Suprapubic skin (tissue), 4 donors: ENCODE results near the gene XCL2. TPM values are rescaled to one million over a fixed set of nuclear protein-coding genes. Genes with fewer than 3 reads are reported as not detected.
"Not testable (repeated sequence)": the region's sequence is repeated elsewhere in the genome, so short reads cannot be mapped to it uniquely, and the experiment has no call there.

Source experiments
- DNase-seq, 2 donors: peaks; one replicate each; pipeline ENCODE4 v3.0.0-alpha.2; 2019; ENCODE audit warnings: low spot score in 2 of 2
- H3K27ac ChIP-seq: fragments of 200-600 bp; sonication (generic); one replicate; pipeline ENCODE4 v1.5.1; 2019
- H3K27me3 ChIP-seq: fragments of 200-600 bp; sonication (generic); one replicate; pipeline ENCODE4 v1.5.1; 2019
- H3K36me3 ChIP-seq: fragments of 200-600 bp; sonication (generic); one replicate; pipeline ENCODE4 v1.5.1; 2019
- H3K4me1 ChIP-seq: fragments of 200-600 bp; sonication (generic); one replicate; pipeline ENCODE4 v1.5.1; 2019
- H3K4me3 ChIP-seq: fragments of 200-600 bp; sonication (generic); one replicate; pipeline ENCODE4 v1.5.1; 2019; ENCODE audit warnings: mild to moderate bottlenecking
- H3K9me3 ChIP-seq: fragments of 200-600 bp; sonication (generic); one replicate; pipeline ENCODE4 v1.5.1; 2019
- EP300 ChIP-seq: sonication (generic); formaldehyde crosslinking; IDR thresholded peaks from one replicate; pipeline ENCODE4 v1.6.1; 2017; ENCODE audit warnings: antibody characterized with exemption
- POLR2A ChIP-seq, 2 donors: fragments of 450-650 bp; IDR thresholded peaks; one replicate each; pipeline ENCODE4 v1.6.1; 2017; ENCODE audit warnings: antibody characterized with exemption in 2 of 2, mild to moderate bottlenecking in 2 of 2, moderate library complexity in 2 of 2
- POLR2AphosphoS5 ChIP-seq, 3 donors: sonication (generic); formaldehyde crosslinking; IDR thresholded peaks; one replicate each; pipeline ENCODE4 v1.6.1; 2017; ENCODE audit warnings: antibody characterized with exemption in 3 of 3
- WGBS: methylation state at CpG from one replicate; pipeline ENCODE4 v1.1.5; 2018; 5-methylcytosine and 5-hydroxymethylcytosine counted together
- total RNA-seq, 4 donors: library from RNA; depleted of rRNA; stranded (reverse); fragments of >200 nt; gene quantifications; one replicate each; pipeline ENCODE4 v1.1.0, GENCODE V29; 2016
- TF ChIP-seq, protein P1 (sequence below), 2 donors: fragments of 200-600 bp in 1 of 2; fragments of 450-650 bp in 1 of 2; sonication (generic) in 1 of 2; IDR thresholded peaks; one replicate each; pipeline ENCODE4 v1.5.1; 2016 to 2019; ENCODE audit warnings: antibody characterized with exemption in 2 of 2, mild to moderate bottlenecking in 1 of 2, moderate library complexity in 1 of 2

The XCL2 gene
- total RNA-seq, 4 donors from 2014 or later, result not detected

- not testable (repeated sequence) for H3K27ac ChIP-seq, H3K27me3 ChIP-seq, H3K4me3 ChIP-seq, H3K36me3 ChIP-seq, DNase-seq, H3K4me1 ChIP-seq, H3K9me3 ChIP-seq
- TF ChIP-seq, protein P1, sequence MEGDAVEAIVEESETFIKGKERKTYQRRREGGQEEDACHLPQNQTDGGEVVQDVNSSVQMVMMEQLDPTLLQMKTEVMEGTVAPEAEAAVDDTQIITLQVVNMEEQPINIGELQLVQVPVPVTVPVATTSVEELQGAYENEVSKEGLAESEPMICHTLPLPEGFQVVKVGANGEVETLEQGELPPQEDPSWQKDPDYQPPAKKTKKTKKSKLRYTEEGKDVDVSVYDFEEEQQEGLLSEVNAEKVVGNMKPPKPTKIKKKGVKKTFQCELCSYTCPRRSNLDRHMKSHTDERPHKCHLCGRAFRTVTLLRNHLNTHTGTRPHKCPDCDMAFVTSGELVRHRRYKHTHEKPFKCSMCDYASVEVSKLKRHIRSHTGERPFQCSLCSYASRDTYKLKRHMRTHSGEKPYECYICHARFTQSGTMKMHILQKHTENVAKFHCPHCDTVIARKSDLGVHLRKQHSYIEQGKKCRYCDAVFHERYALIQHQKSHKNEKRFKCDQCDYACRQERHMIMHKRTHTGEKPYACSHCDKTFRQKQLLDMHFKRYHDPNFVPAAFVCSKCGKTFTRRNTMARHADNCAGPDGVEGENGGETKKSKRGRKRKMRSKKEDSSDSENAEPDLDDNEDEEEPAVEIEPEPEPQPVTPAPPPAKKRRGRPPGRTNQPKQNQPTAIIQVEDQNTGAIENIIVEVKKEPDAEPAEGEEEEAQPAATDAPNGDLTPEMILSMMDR (IDR thresholded peaks at IDR 0.05), result peak; percentile 31 to 43
- WGBS, result 5% methylated on average over 4 of the region's 4 CpGs
Measured at GRCh38 chr1:168574234-168574633, 30.4 kb upstream of the XCL2 start.

- Histone ChIP-seq H3K36me3 (no peaks in the 10 kb centered on the region), H3K9me3 (no peaks in the 10 kb centered on the region), H3K27me3 (no peaks in the 10 kb centered on the region), H3K4me1 (no peaks in the 10 kb centered on the region), H3K4me3 (no peak overlapping the region), H3K27ac (no peak overlapping the region)
- no peak for DNase-seq
- 88% methylated on average over 3 of the region's 3 CpGs for WGBS
- TF ChIP-seq POLR2A (IDR thresholded peaks at IDR 0.05) (no peak), POLR2AphosphoS5 (IDR thresholded peaks at IDR 0.05) (no peak), EP300 (no peak)
- TF ChIP-seq, protein P1 (IDR thresholded peaks at IDR 0.05), result no peak
Measured at GRCh38 chr1:168572633-168573032, 28.8 kb upstream of the XCL2 start.

DNA sequence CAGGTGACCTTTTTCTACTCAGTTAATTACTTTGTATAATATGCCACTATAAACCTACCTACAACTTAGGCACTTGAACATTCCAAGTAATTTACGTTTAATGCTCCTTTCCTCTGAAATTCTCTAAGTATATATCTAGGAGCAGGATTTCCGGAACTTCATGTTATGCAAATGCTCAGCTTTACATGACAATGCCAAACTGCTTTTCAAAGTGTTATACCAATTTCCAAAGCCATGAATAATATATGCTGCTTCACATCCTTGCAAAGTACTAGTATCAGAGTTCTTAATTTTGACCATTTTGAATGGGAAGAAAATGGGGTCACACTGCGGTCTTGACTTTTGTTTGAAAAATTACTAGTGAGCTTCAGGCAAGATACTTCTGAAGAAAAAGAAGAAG lies 26.9 kb upstream of the XCL2 start:
- Histone ChIP-seq H3K36me3 (no peaks in the 10 kb centered on the region), H3K9me3 (no peaks in the 10 kb centered on the region), H3K4me3 (no peak overlapping the region), H3K27ac (no peak overlapping the region), H3K4me1 (no peaks in the 10 kb centered on the region), H3K27me3 (no peaks in the 10 kb centered on the region)
- 84% methylated on average over 3 of the region's 3 CpGs for WGBS
- TF ChIP-seq POLR2AphosphoS5 (IDR thresholded peaks at IDR 0.05) (no peak), POLR2A (IDR thresholded peaks at IDR 0.05) (no peak), EP300 (no peak)
- TF ChIP-seq, protein P1 (IDR thresholded peaks at IDR 0.05), result no peak
- DNase-seq, result no peak

GRCh38 chr1:168568346-168568745 lies 24.5 kb upstream of the XCL2 start:
- H3K27ac ChIP-seq, result no peak overlapping the region
- H3K4me1 ChIP-seq, result no peaks in the 10 kb centered on the region
- DNase-seq, result no peak
- no peaks in the 10 kb centered on the region for H3K9me3 ChIP-seq
- H3K36me3 ChIP-seq, result no peaks in the 10 kb centered on the region
- WGBS, result 69% methylated on average over 1 of the region's 1 CpG
- no peaks in the 10 kb centered on the region for H3K27me3 ChIP-seq
- TF ChIP-seq POLR2AphosphoS5 (IDR thresholded peaks at IDR 0.05) (no peak), EP300 (no peak), POLR2A (IDR thresholded peaks at IDR 0.05) (no peak)
- TF ChIP-seq, protein P1 (IDR thresholded peaks at IDR 0.05), result no peak
- no peak overlapping the region for H3K4me3 ChIP-seq

DNA sequence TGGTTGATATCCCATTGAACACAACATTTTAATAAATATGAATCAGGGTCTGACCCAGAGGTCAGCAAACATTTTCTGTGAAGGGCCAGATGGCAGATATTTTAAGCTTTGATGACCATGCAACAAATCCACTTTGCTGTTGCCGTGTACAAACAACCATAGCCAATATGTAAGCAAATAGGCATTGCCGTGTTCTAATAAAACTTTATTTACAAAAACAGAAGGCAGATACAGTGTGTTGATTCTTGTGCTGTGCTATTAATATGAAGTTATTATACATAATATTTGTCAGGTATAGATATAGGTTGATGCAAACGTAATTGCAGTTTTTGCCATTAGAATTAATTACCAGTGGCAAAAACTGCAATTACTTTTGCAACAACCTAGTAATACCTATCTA lies 23.8 kb upstream of the XCL2 start:
- Histone ChIP-seq H3K4me3 (no peak overlapping the region), H3K9me3 (no peaks in the 10 kb centered on the region), H3K27me3 (no peaks in the 10 kb centered on the region), H3K4me1 (no peaks in the 10 kb centered on the region), H3K27ac (no peak overlapping the region), H3K36me3 (no peaks in the 10 kb centered on the region)
- TF ChIP-seq, protein P1 (IDR thresholded peaks at IDR 0.05), result no peak
- no peak for TF ChIP-seq POLR2A (IDR thresholded peaks at IDR 0.05)
- no peak for DNase-seq
- 95% methylated on average over 3 of the region's 3 CpGs for WGBS
